Osteoblast (primary cell): Measurements from ENCODE around the gene LRRC4C. TPM values are rescaled to one million over a fixed set of nuclear protein-coding genes. Genes with fewer than 3 reads are reported as not detected.

ENCODE experiments used
- DNase-seq: peaks from one replicate; pipeline ENCODE4 v3.0.0; 2011; ENCODE audit warnings: low spot score, mixed read lengths; ENCODE audit not compliant: insufficient read length; ENCODE audit errors: missing footprints
- H2AFZ ChIP-seq: 2 replicates; pipeline ENCODE4 v1.6.0; 2011; ENCODE audit warnings: mild to moderate bottlenecking, low read length
- H3K27ac ChIP-seq: 2 replicates; pipeline ENCODE4 v1.5.1; 2011; ENCODE audit warnings: mild to moderate bottlenecking, low read depth, low read length, moderate library complexity
- H3K27me3 ChIP-seq: 2 replicates; pipeline ENCODE4 v1.6.0; 2012; ENCODE audit warnings: mild to moderate bottlenecking, control low read depth, inconsistent platforms, low read length, moderate library complexity; ENCODE audit not compliant: insufficient read depth
- H3K36me3 ChIP-seq: 2 replicates; pipeline ENCODE4 v1.5.1; 2011; ENCODE audit warnings: mild to moderate bottlenecking, low read length, control low read depth, moderate library complexity; ENCODE audit not compliant: insufficient read depth
- H3K4me1 ChIP-seq: 2 replicates; pipeline ENCODE4 v1.5.1; 2011; ENCODE audit warnings: mild to moderate bottlenecking, low read length, control low read depth, moderate library complexity; ENCODE audit not compliant: insufficient read depth
- H3K4me2 ChIP-seq: 2 replicates; pipeline ENCODE4 v1.6.0; 2011; ENCODE audit warnings: mild to moderate bottlenecking, low read length; ENCODE audit not compliant: insufficient read depth
- H3K4me3 ChIP-seq: fragments of 200-600 bp; sonication (generic); 3 replicates; pipeline ENCODE4 v1.5.1; 2012; ENCODE audit warnings: mild to moderate bottlenecking, low read length, inconsistent platforms; ENCODE audit not compliant: insufficient read depth
- H3K79me2 ChIP-seq: 2 replicates; pipeline ENCODE4 v1.6.0; 2012; ENCODE audit warnings: mild to moderate bottlenecking, low read length, control low read depth, inconsistent platforms; ENCODE audit not compliant: insufficient read depth
- H3K9me3 ChIP-seq: 2 replicates; pipeline ENCODE4 v1.5.1; 2011; ENCODE audit warnings: low read depth, low read length, control low read depth
- H4K20me1 ChIP-seq: 2 replicates; pipeline ENCODE4 v1.6.0; 2012; ENCODE audit warnings: mild to moderate bottlenecking, low read length, control low read depth; ENCODE audit not compliant: insufficient read depth
- total RNA-seq: library from RNA; depleted of rRNA; stranded (reverse); fragments of >200 nt; gene quantifications from 2 replicates; pipeline ENCODE4 v1.2.3, GENCODE V29; 2012
- TF ChIP-seq, protein P1 (sequence below): IDR thresholded peaks from 2 replicates; pipeline ENCODE4 v1.5.1; 2011; ENCODE audit warnings: mild to moderate bottlenecking, low read depth, low read length, moderate library complexity; ENCODE audit errors: extremely low read depth

LRRC4C gene
- total RNA-seq, 1 donor: 2.2 TPM

- Histone ChIP-seq H3K79me2 (no peaks in the 10 kb centered on the region), H4K20me1 (no peaks in the 10 kb centered on the region), H3K9me3 (peaks cover 3% of the 10 kb centered on the region), H2AFZ (no peak overlapping the region), H3K36me3 (no peaks in the 10 kb centered on the region), H3K27ac (no peak overlapping the region), H3K4me2 (no peak overlapping the region), H3K4me1 (no peaks in the 10 kb centered on the region), H3K4me3 (no peak overlapping the region), H3K27me3 (no peaks in the 10 kb centered on the region)
- TF ChIP-seq, protein P1, sequence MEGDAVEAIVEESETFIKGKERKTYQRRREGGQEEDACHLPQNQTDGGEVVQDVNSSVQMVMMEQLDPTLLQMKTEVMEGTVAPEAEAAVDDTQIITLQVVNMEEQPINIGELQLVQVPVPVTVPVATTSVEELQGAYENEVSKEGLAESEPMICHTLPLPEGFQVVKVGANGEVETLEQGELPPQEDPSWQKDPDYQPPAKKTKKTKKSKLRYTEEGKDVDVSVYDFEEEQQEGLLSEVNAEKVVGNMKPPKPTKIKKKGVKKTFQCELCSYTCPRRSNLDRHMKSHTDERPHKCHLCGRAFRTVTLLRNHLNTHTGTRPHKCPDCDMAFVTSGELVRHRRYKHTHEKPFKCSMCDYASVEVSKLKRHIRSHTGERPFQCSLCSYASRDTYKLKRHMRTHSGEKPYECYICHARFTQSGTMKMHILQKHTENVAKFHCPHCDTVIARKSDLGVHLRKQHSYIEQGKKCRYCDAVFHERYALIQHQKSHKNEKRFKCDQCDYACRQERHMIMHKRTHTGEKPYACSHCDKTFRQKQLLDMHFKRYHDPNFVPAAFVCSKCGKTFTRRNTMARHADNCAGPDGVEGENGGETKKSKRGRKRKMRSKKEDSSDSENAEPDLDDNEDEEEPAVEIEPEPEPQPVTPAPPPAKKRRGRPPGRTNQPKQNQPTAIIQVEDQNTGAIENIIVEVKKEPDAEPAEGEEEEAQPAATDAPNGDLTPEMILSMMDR: no peak
- no peak for DNase-seq
Observed at GRCh38 chr11:41177791-41178190, 281.7 kb downstream of the LRRC4C start.

DNA sequence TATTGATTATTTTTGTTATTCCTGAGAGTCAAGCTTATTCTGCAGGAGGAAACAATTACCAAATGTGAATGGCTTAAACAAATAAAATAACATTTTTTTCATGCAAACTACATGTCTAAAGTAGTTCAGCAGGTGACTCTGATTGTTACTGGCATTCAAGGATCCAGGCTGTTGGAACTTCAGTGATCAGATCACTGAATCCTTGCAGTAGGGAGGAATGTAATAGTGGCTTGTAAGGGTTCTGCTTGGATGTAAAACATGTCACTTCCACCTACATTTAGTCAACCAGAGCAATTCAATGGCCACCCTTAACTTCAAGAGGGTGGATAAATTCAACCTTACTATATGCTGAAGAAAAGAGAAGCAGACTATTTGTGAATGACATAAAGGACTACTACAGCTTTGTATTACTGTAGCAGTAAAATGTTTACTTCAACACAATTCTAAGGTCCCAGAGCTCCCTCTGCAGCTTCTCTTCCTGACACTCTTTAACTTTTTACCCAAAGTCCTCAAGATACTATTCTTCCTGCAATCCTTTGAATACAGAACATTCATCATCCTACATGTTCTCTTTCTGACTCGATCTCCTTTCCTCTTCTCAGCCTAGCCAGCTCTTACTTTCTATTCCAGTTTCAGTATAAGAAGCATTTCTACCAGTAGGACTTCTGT is 284.0 kb downstream of the LRRC4C start:
- Histone ChIP-seq H3K36me3 (no peaks in the 10 kb centered on the region), H3K4me2 (no peak overlapping the region), H3K27me3 (no peaks in the 10 kb centered on the region), H2AFZ (no peak overlapping the region), H3K4me3 (no peak overlapping the region), H4K20me1 (no peaks in the 10 kb centered on the region), H3K79me2 (no peaks in the 10 kb centered on the region), H3K27ac (no peak overlapping the region), H3K9me3 (peaks cover 3% of the 10 kb centered on the region), H3K4me1 (no peaks in the 10 kb centered on the region)
- TF ChIP-seq, protein P1: no peak
- DNase-seq: no peak

DNA sequence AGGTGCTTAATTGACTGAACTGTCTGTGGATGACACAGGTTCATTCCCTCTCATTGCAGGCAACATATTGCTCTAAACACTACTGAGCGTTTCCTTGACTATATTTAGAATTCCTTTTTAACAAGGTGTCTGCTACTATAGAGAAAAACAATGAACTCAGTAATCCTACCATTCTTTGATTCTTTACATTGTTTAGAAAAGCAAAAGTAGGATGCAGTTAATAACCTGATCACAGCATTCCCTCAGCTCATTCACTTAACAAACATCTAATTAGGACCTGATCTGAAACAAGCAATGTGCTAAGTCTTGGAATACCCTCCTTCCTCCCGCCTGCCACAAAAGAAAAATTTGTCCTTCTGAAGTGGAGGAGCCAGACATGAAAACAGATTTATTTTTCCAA is 313.1 kb downstream of the LRRC4C start:
- H3K27me3 ChIP-seq: no peaks in the 10 kb centered on the region

DNA sequence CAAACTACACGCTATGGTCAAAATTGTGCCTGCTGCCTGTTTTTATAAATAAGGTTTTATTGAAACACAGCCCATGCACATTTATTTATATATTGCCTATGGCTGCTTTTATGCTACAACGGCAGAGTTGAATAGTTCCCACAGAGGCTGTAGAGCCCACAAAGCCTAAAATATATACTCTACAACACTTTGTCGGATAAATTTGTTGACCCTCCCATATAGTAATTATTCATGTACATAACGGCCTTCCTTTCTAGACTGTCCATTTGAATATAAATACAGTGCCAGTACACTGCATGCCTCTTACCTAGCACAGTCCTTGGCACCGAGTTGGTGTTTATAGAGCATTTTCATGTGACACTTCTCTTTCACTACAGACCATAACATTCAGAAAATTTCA is 314.0 kb downstream of the LRRC4C start:
- Histone ChIP-seq H3K27ac (no peak overlapping the region), H3K36me3 (no peaks in the 10 kb centered on the region), H3K79me2 (no peaks in the 10 kb centered on the region), H3K27me3 (no peaks in the 10 kb centered on the region), H3K9me3 (no peaks in the 10 kb centered on the region), H2AFZ (no peak overlapping the region), H3K4me2 (no peak overlapping the region), H3K4me3 (no peak overlapping the region), H4K20me1 (no peaks in the 10 kb centered on the region), H3K4me1 (no peaks in the 10 kb centered on the region)
- TF ChIP-seq, protein P1: no peak
- no peak for DNase-seq

More for the DNA sequence above, 313.1 kb downstream of the LRRC4C start:
- H3K27ac ChIP-seq: no peak overlapping the region
- no peak overlapping the region for H3K4me3 ChIP-seq
- H3K4me1 ChIP-seq: no peaks in the 10 kb centered on the region
- no peak overlapping the region for H3K4me2 ChIP-seq
- TF ChIP-seq, protein P1: no peak
- DNase-seq: no peak
- H3K79me2 ChIP-seq: no peaks in the 10 kb centered on the region
- H3K9me3 ChIP-seq: no peaks in the 10 kb centered on the region
- no peak overlapping the region for H2AFZ ChIP-seq
- no peaks in the 10 kb centered on the region for H4K20me1 ChIP-seq
- H3K36me3 ChIP-seq: no peaks in the 10 kb centered on the region
